OCI-LY7 (cell line): ENCODE data around the gene ALK. TPM values are rescaled to one million over a fixed set of nuclear protein-coding genes. Genes with fewer than 3 reads are reported as not detected.

Experiments used
- BruUV-seq: library from RNA; stranded (reverse); fragments of 400-500 nt; replicated peaks from 2 replicates; lab custom pipeline; 2021; lab: Mats Ljungman, UMichigan
- CTCF ChIA-PET: fragments of 300-600 bp; sonication (Branson Sonifier 250); formaldehyde crosslinking; loops from one replicate; lab custom pipeline; 2022; ENCODE audit warnings: antibody characterized with exemption; ENCODE audit not compliant: unreplicated experiment; lab: Charles Lee
- POLR2A ChIA-PET: fragments of 300-600 bp; sonication (Branson Sonifier 250); formaldehyde crosslinking; loops from one replicate; lab custom pipeline; 2022; ENCODE audit warnings: antibody characterized with exemption; lab: Charles Lee
- DNase-seq: peaks from one replicate; pipeline ENCODE4 v3.0.0-alpha.2; 2015; ENCODE audit warnings: low spot score
- H2AFZ ChIP-seq: fragments of 200-600 bp; sonication (generic), shearing (Covaris generic); 2 replicates; pipeline ENCODE4 v1.6.1; 2014; ENCODE audit warnings: mild to moderate bottlenecking, antibody characterized with exemption, low read length, moderate library complexity
- H3K27ac ChIP-seq: fragments of 200-600 bp; sonication (generic); 2 replicates; pipeline ENCODE4 v1.5.1; 2014; ENCODE audit warnings: mixed run types, low read depth, mild to moderate bottlenecking, moderate library complexity, low read length, inconsistent platforms; ENCODE audit not compliant: poor library complexity, severe bottlenecking
- H3K36me3 ChIP-seq: fragments of 200-600 bp; sonication (generic); 2 replicates; pipeline ENCODE4 v1.6.1; 2014; ENCODE audit warnings: mild to moderate bottlenecking, antibody characterized with exemption, low read length, moderate library complexity, mixed read lengths; ENCODE audit not compliant: insufficient read depth
- H3K4me1 ChIP-seq: fragments of 200-600 bp; sonication (generic); 2 replicates; pipeline ENCODE4 v1.5.1; 2014; ENCODE audit warnings: mild to moderate bottlenecking, low read length; ENCODE audit not compliant: insufficient read depth, poor library complexity, severe bottlenecking
- H3K4me2 ChIP-seq: fragments of 200-600 bp; sonication (generic); 2 replicates; pipeline ENCODE4 v1.6.1; 2014; ENCODE audit warnings: mild to moderate bottlenecking, low read length
- H3K4me3 ChIP-seq: fragments of 200-600 bp; sonication (generic); 2 replicates; pipeline ENCODE4 v1.5.1; 2014; ENCODE audit warnings: mild to moderate bottlenecking, low read depth, low read length; ENCODE audit not compliant: poor library complexity, severe bottlenecking
- H3K79me2 ChIP-seq: fragments of 200-600 bp; sonication (generic); 2 replicates; pipeline ENCODE4 v1.6.1; 2016; ENCODE audit warnings: low read depth, mild to moderate bottlenecking, low read length, moderate library complexity, mixed read lengths; ENCODE audit not compliant: insufficient read depth
- H3K9me2 ChIP-seq: fragments of 200-600 bp; sonication (generic); 2 replicates; pipeline ENCODE4 v1.6.1; 2016; ENCODE audit warnings: mild to moderate bottlenecking, low read length, mixed read lengths; ENCODE audit not compliant: insufficient read depth
- H3K9me3 ChIP-seq: fragments of 200-600 bp; sonication (generic); 2 replicates; pipeline ENCODE4 v1.6.1; 2014; ENCODE audit warnings: mild to moderate bottlenecking, mixed run types, low read length, mixed read lengths
- H4K20me1 ChIP-seq: fragments of 200-600 bp; sonication (generic); 2 replicates; pipeline ENCODE4 v1.6.1; 2014; ENCODE audit warnings: mild to moderate bottlenecking, antibody characterized with exemption, low read length, moderate library complexity, mixed read lengths; ENCODE audit not compliant: insufficient read depth
- EZH2phosphoT487 ChIP-seq: fragments of 200-600 bp; sonication (generic); IDR thresholded peaks from 2 replicates; pipeline ENCODE4 v1.6.1; 2018; ENCODE audit warnings: low read depth, borderline replicate concordance, mild to moderate bottlenecking, mixed run types, antibody characterized with exemption, low read length, moderate library complexity, mixed read lengths
- intact Hi-C: fragments of 100-400 bp; cut with micrococcal nuclease; formaldehyde crosslinking; loops from one replicate; pipeline ENCODE4 v1.10.0; 2022; ENCODE audit not compliant: unreplicated experiment
- total RNA-seq, 2 experiments: library from RNA; depleted of rRNA in 1 of 2; stranded (reverse); fragments of >200 nt in 1 of 2; shearing (Covaris generic) in 1 of 2; gene quantifications; 2 replicates each; pipeline ENCODE4 v1.2.3, GENCODE V29; 2014 to 2022
- TF ChIP-seq, protein P1 (sequence below): fragments of 200-600 bp; sonication (generic); conservative IDR thresholded peaks from 2 replicates; pipeline ENCODE4 v1.5.1; 2014; ENCODE audit warnings: mild to moderate bottlenecking, antibody characterized with exemption, low read length, moderate library complexity, mixed read lengths

ALK gene
- total RNA-seq, 2 experiments from 2014 or later: 0.09 TPM; not detected in 1

DNA sequence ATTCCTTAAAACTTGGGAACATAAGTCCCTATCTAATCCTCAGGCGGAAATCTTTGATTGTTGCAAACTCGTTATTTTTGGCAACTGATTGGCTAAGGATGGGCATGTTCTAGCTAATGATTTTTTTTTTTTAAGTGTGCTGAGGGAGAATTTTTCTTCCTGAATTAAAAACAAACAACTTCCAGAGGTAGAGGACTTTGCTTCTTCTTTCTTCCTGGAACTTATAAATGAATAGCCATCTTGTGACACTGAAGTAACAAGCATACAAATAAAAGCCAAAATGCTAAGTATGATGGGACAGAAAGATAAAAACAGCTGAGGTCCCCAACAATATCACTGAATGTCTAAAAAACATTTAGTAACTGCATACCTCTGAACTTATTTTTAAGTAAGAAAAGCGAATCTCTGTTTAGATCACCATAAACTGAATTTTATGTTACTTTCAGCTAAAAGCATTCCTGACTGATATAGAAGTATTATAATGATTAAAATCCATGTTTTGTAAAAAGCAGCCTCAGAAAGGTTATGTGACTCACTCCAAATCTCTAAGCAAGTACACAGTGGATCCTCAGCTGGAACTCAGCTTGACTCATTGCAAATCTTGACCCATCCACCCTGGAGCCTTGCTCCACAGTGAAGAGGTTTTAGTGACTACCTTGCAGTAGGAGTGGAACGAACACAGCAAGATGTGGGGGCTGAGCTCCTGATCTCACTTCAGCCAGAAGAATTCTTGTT, 461.8 kb downstream of the ALK start:
- H3K9me3 ChIP-seq: no peaks in the 10 kb centered on the region
- no peak overlapping the region for H3K27ac ChIP-seq
- H3K4me1 ChIP-seq: no peaks in the 10 kb centered on the region
- no peak overlapping the region for H3K4me3 ChIP-seq
- no peaks in the 10 kb centered on the region for H3K9me2 ChIP-seq
- ChIA-PET POLR2A (interaction anchor here (0.7 kb wide), 1 partner anchor 429 kb away, joined by 3 read pairs; no protein-coding TSS in a partner anchor), CTCF (no interaction called here)
- BruUV-seq: no TSS peak
- H2AFZ ChIP-seq: no peak overlapping the region
- no peak for TF ChIP-seq EZH2phosphoT487
- TF ChIP-seq, protein P1, sequence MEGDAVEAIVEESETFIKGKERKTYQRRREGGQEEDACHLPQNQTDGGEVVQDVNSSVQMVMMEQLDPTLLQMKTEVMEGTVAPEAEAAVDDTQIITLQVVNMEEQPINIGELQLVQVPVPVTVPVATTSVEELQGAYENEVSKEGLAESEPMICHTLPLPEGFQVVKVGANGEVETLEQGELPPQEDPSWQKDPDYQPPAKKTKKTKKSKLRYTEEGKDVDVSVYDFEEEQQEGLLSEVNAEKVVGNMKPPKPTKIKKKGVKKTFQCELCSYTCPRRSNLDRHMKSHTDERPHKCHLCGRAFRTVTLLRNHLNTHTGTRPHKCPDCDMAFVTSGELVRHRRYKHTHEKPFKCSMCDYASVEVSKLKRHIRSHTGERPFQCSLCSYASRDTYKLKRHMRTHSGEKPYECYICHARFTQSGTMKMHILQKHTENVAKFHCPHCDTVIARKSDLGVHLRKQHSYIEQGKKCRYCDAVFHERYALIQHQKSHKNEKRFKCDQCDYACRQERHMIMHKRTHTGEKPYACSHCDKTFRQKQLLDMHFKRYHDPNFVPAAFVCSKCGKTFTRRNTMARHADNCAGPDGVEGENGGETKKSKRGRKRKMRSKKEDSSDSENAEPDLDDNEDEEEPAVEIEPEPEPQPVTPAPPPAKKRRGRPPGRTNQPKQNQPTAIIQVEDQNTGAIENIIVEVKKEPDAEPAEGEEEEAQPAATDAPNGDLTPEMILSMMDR: no peak
- DNase-seq: no peak
- H3K79me2 ChIP-seq: no peaks in the 10 kb centered on the region
- no peak overlapping the region for H3K4me2 ChIP-seq
- H4K20me1 ChIP-seq: no peaks in the 10 kb centered on the region
- no peaks in the 10 kb centered on the region for H3K36me3 ChIP-seq
- intact Hi-C loops: no loop called here

DNA sequence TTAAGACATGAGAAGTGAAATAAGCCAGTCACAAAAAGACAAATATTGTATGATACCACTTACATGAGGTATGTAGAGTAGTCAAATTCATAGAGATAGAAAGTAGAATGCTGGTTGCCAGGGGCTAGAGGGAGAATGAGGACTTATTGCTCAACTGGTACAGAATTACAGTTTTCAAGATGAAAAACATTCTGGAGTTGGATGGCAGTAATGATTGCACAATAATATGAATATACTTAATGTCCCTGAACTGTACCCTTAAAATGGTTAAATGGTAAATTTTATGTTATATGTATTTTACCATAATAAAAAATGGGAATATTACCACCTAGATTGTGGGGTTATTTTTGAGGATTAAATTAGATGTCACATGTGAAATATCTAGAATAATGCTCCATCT, 465.0 kb downstream of the ALK start:
- TF ChIP-seq, protein P1: no peak
- no peak for TF ChIP-seq EZH2phosphoT487
- no peak for DNase-seq
- Histone ChIP-seq H3K4me2 (no peak overlapping the region), H3K79me2 (no peaks in the 10 kb centered on the region), H3K4me1 (no peaks in the 10 kb centered on the region), H3K4me3 (no peak overlapping the region), H2AFZ (no peak overlapping the region), H4K20me1 (no peaks in the 10 kb centered on the region), H3K27ac (no peak overlapping the region), H3K9me3 (no peaks in the 10 kb centered on the region), H3K9me2 (no peaks in the 10 kb centered on the region), H3K36me3 (no peaks in the 10 kb centered on the region)
- ChIA-PET CTCF (no interaction called here), POLR2A (no interaction called here)
- intact Hi-C loops: no loop called here
- BruUV-seq: no TSS peak

DNA sequence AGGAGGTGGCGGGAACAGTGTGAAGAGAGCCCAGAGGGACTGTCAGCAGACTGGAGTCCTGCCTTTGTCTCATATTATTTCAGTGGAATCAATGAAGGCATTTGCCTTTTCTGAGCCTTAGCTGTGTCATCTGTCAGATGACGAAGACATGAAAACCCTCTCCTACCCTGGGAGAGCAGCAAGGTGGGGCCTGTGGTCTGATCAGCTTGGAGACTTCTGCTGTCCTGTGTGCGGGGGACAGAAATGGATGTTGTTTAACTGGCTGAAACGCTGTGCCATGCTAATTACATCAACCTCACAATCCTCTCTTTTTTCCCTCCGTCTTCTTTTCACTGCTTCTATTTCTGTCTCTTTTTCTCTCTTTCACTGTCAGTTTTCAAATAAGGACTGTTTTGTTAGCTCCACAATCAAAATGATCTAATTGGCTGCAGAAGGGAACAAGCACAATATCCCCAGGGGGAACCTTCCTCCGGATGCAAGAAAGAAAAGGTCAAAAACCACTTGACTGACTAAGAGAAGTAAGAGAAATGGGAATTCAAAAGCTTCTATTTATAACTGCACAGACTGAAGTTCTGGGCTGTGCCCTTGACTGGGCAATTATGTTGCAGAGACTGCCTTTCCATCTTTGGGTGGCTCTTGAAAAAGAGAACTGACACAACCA, 466.1 kb downstream of the ALK start:
- Histone ChIP-seq H3K4me2 (no peak overlapping the region), H3K4me3 (no peak overlapping the region), H3K9me3 (no peaks in the 10 kb centered on the region), H3K9me2 (no peaks in the 10 kb centered on the region), H3K4me1 (no peaks in the 10 kb centered on the region), H3K36me3 (no peaks in the 10 kb centered on the region), H2AFZ (no peak overlapping the region), H3K27ac (no peak overlapping the region), H3K79me2 (no peaks in the 10 kb centered on the region), H4K20me1 (no peaks in the 10 kb centered on the region)
- BruUV-seq: no TSS peak
- POLR2A ChIA-PET: no interaction called here
- TF ChIP-seq, protein P1: no peak
- TF ChIP-seq EZH2phosphoT487: no peak
- intact Hi-C loops: no loop called here
- CTCF ChIA-PET: no interaction called here
- DNase-seq: no peak
